ENCODE results near the gene KPNB1. TPM values are rescaled to one million over a fixed set of nuclear protein-coding genes. Genes with fewer than 3 reads are reported as not detected.

KPNB1 gene
- total RNA-seq, 2 donors from 2014 or later = 91.4 to 102 TPM

GRCh38 chr17:47713980-47714700 is 64.4 kb downstream of the KPNB1 start:
- Histone ChIP-seq H3K36me3 (peaks cover 16% of the 10 kb centered on the region), H3K4me3 (no peak overlapping the region), H3K4me1 (peaks cover 0 to 4% of the 10 kb centered on the region in 2 donors), H3K27ac (no peak overlapping the region), H3K27me3 (no peaks in the 10 kb centered on the region), H3K9me3 (no peaks in the 10 kb centered on the region)
- DNase-seq (ENCODE audit: low spot score) = no peak
- no peak for TF ChIP-seq CTCF (IDR thresholded peaks at IDR 0.05)

GRCh38 chr17:47714773-47715396 is 65.2 kb downstream of the KPNB1 start:
- Histone ChIP-seq H3K36me3 (peaks cover 15% of the 10 kb centered on the region), H3K4me3 (no peak overlapping the region), H3K4me1 (no peaks in the 10 kb centered on the region), H3K27me3 (no peaks in the 10 kb centered on the region), H3K9me3 (no peaks in the 10 kb centered on the region), H3K27ac (no peak overlapping the region)
- TF ChIP-seq CTCF (IDR thresholded peaks at IDR 0.05) = no peak
- DNase-seq (ENCODE audit: low spot score) = no peak

- peaks cover under 1 to 4% of the 10 kb centered on the region in 2 donors for H3K27me3 ChIP-seq
- no peak overlapping the region for H3K4me3 ChIP-seq
- TF ChIP-seq CTCF (IDR thresholded peaks at IDR 0.05) = no peak
- peaks cover 0 to 1% of the 10 kb centered on the region in 2 donors for H3K4me1 ChIP-seq
- no peak for DNase-seq (ENCODE audit: low spot score)
- H3K27ac ChIP-seq = no peak overlapping the region
- peaks cover 6% of the 10 kb centered on the region for H3K36me3 ChIP-seq
- H3K9me3 ChIP-seq = no peaks in the 10 kb centered on the region
These were observed 66.1 kb downstream of the KPNB1 start for GRCh38 chr17:47715669-47716325.

- peaks cover 6 to 7% of the 10 kb centered on the region in 2 donors for H3K27me3 ChIP-seq
- no peak for TF ChIP-seq CTCF (IDR thresholded peaks at IDR 0.05)
These were observed 66.7 kb downstream of the KPNB1 start for GRCh38 chr17:47716375-47716774.

GRCh38 chr17:47717261-47717697 is 67.6 kb downstream of the KPNB1 start:
- H3K27me3 ChIP-seq = peaks cover 6 to 7% of the 10 kb centered on the region in 2 donors
- no peak overlapping the region for H3K4me3 ChIP-seq
- no peaks in the 10 kb centered on the region for H3K36me3 ChIP-seq
- DNase-seq (ENCODE audit: low spot score) = no peak
- peak in 1 of 2 donors; percentile 44 for TF ChIP-seq CTCF (IDR thresholded peaks at IDR 0.05)
- peaks cover 0 to 13% of the 10 kb centered on the region in 2 donors for H3K4me1 ChIP-seq
- no peak overlapping the region for H3K27ac ChIP-seq
- no peaks in the 10 kb centered on the region for H3K9me3 ChIP-seq

More at GRCh38 chr17:47716375-47716774, 66.7 kb downstream of the KPNB1 start:
- Histone ChIP-seq H3K4me3 (no peak overlapping the region), H3K27ac (no peak overlapping the region), H3K4me1 (peaks cover 0 to 7% of the 10 kb centered on the region in 2 donors), H3K9me3 (no peaks in the 10 kb centered on the region), H3K36me3 (no peaks in the 10 kb centered on the region)
- no peak for DNase-seq (ENCODE audit: low spot score)

Data from right atrium auricular region (tissue), 2 donors.